ENCODE measurements around the gene KRT81. TPM values are rescaled to one million over a fixed set of nuclear protein-coding genes. Genes with fewer than 3 reads are reported as not detected.

The KRT81 gene
- total RNA-seq, 5 donors from 2014 or later (not counting 1 experiment from before 2014, with no cell fraction given), result 0.30 to 1.0 (median 0.76) TPM; not detected in 2

DNA sequence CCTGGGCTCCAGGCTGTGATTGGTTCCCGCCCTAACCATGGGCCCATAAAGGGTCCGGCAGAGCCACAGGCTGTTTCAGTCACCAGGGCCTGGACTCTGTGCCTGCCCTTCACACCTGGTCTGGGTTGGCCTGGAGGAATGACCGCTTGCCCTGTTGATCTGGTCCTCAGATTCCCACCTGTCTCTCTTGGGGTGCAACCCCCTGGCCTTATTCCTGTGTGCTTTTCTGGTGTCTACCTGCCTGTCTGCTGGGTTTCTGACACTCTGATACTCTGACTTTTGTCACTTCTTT, 32.8 kb upstream of the KRT81 start:
- H3K4me1 ChIP-seq (ENCODE audit: control insufficient read depth in 1 of 2, extremely low read depth in 1 of 2, insufficient read depth in 2 of 2, low read length in 2 of 2), result peaks cover 0 to 9% of the 10 kb centered on the region in 2 experiments
- H3K36me3 ChIP-seq (ENCODE audit: control insufficient read depth in 2 of 2, extremely low read depth in 1 of 2, insufficient read depth in 1 of 2, low read length in 1 of 2), result no peaks in the 10 kb centered on the region
- Mint-ChIP-seq H3K4me1 (peaks cover 4 to 9% (median 8%) of the 10 kb centered on the region in 3 donors), H3K9me3 (no peaks in the 10 kb centered on the region), H3K4me3 (no peak overlapping the region), H3K27me3 (peaks cover 33 to 36% of the 10 kb centered on the region in 2 donors), H3K36me3 (no peaks in the 10 kb centered on the region), H3K27ac (no peak overlapping the region)
- ChIA-PET POLR2A (no interaction called here), CTCF (no interaction called here)
- 68% methylated on average over 2 of the region's 3 CpGs for WGBS (ENCODE audit: insufficient coverage)
- ATAC-seq (replicated peaks in 1 of 4) (no peak), DNase-seq (no peak)
- peaks cover 0 to 50% of the 10 kb centered on the region in 2 experiments for H3K27me3 ChIP-seq (replicated peaks in 1 of 2; ENCODE audit: control insufficient read depth in 2 of 2, extremely low read depth in 1 of 2, insufficient read depth in 2 of 2, low read length in 1 of 2)
- no peak overlapping the region for H3K27ac ChIP-seq (ENCODE audit: low read length)
- H3K4me3 ChIP-seq (ENCODE audit: control insufficient read depth in 1 of 2, extremely low read depth in 1 of 2, low read length in 1 of 2), result no peak overlapping the region
- no peaks in the 10 kb centered on the region for H3K9me3 ChIP-seq

DNA sequence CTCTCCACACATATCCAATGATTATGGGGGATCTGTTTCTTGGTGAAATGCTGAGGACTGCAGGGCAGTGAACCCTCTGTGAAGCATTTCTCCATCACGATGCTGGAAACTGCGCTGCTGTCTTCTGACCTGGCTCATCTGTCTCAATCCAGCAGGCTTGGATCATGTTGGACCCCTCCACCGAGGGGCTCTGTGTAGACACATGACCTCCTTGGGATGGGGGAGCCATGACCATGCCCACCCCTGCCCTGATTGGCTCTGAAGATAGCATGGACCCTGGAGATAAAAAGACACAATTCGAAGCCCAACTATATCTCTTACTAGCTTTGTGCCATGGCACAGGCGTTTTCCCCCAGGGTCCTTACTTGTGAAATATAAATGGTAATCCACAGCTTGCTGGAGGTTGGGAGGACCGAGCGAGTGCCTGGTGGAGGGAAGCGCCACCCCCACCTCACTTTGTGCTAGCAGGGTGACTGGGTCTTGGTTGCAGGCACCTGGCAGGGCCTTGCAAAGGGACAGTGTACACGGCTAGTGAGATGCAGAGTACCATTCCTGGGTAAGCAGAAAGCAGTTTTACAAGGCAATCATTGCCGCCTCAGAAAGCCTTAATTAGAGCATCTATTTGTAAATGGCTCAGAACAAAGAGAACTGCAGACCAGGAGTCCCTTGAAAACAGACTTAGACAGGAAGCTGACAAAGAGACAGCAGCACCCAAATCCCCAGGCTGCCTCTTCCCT, 32.2 kb upstream of the KRT81 start:
- H3K36me3 Mint-ChIP-seq, result no peaks in the 10 kb centered on the region
- ATAC-seq (replicated peaks in 1 of 4) (no peak), DNase-seq (no peak)
- Histone ChIP-seq H3K4me3 (ENCODE audit: control insufficient read depth in 1 of 2, extremely low read depth in 1 of 2, low read length in 1 of 2) (no peak overlapping the region), H3K9me3 (no peaks in the 10 kb centered on the region), H3K36me3 (ENCODE audit: control insufficient read depth in 2 of 2, extremely low read depth in 1 of 2, insufficient read depth in 1 of 2, low read length in 1 of 2) (no peaks in the 10 kb centered on the region), H3K4me1 (ENCODE audit: control insufficient read depth in 1 of 2, extremely low read depth in 1 of 2, insufficient read depth in 2 of 2, low read length in 2 of 2) (peaks cover 0 to 9% of the 10 kb centered on the region in 2 experiments), H3K27ac (ENCODE audit: low read length) (no peak overlapping the region), H3K27me3 (replicated peaks in 1 of 2; ENCODE audit: control insufficient read depth in 2 of 2, extremely low read depth in 1 of 2, insufficient read depth in 2 of 2, low read length in 1 of 2) (peaks cover 0 to 55% of the 10 kb centered on the region in 2 experiments)
- no peaks in the 10 kb centered on the region for H3K9me3 Mint-ChIP-seq
- CTCF ChIA-PET, result no interaction called here
- no peak overlapping the region for H3K27ac Mint-ChIP-seq
- H3K27me3 Mint-ChIP-seq, result peaks cover 34 to 41% of the 10 kb centered on the region in 2 donors
- peaks cover 4 to 9% (median 8%) of the 10 kb centered on the region in 3 donors for H3K4me1 Mint-ChIP-seq
- POLR2A ChIA-PET, result no interaction called here
- H3K4me3 Mint-ChIP-seq, result no peak overlapping the region
- 78% methylated on average over 5 of the region's 10 CpGs for WGBS (ENCODE audit: insufficient coverage)

DNA sequence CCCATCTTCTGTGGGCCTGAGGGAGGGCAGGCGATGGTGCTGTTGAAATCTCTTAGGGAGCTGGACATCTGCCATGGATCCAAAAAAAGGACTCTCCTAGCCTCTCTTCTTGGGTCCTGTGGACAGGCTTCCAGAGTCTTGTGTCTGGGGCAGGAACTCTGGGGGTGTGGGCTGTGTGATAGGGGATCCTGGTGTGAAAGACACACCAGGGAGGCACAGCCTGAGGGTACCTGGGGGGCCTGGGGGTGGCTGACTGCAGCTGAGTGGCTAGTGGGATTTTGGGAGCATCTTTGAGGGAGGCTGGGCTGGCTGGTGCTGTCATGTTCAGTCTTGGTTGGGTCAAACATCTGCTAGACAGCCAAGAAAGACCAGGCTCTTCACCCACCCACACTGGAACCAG, 31.7 kb upstream of the KRT81 start:
- peaks cover 0 to 61% of the 10 kb centered on the region in 2 experiments for H3K27me3 ChIP-seq (replicated peaks in 1 of 2; ENCODE audit: control insufficient read depth in 2 of 2, extremely low read depth in 1 of 2, insufficient read depth in 2 of 2, low read length in 1 of 2)
- Mint-ChIP-seq H3K4me3 (no peak overlapping the region), H3K27ac (no peak overlapping the region), H3K36me3 (no peaks in the 10 kb centered on the region), H3K27me3 (peaks cover 34 to 45% of the 10 kb centered on the region in 2 donors), H3K9me3 (no peaks in the 10 kb centered on the region), H3K4me1 (peaks cover 4 to 9% (median 8%) of the 10 kb centered on the region in 3 donors)
- ATAC-seq (replicated peaks in 1 of 4) (no peak), DNase-seq (no peak)
- H3K9me3 ChIP-seq, result no peaks in the 10 kb centered on the region
- no peaks in the 10 kb centered on the region for H3K36me3 ChIP-seq (ENCODE audit: control insufficient read depth in 2 of 2, extremely low read depth in 1 of 2, insufficient read depth in 1 of 2, low read length in 1 of 2)
- H3K27ac ChIP-seq (ENCODE audit: low read length), result no peak overlapping the region
- WGBS (ENCODE audit: insufficient coverage), result 40% methylated on average over 1 of the region's 1 CpG
- ChIA-PET POLR2A (no interaction called here), CTCF (no interaction called here)
- H3K4me3 ChIP-seq (ENCODE audit: control insufficient read depth in 1 of 2, extremely low read depth in 1 of 2, low read length in 1 of 2), result no peak overlapping the region
- H3K4me1 ChIP-seq (ENCODE audit: control insufficient read depth in 1 of 2, extremely low read depth in 1 of 2, insufficient read depth in 2 of 2, low read length in 2 of 2), result peaks cover 0 to 9% of the 10 kb centered on the region in 2 experiments

DNA sequence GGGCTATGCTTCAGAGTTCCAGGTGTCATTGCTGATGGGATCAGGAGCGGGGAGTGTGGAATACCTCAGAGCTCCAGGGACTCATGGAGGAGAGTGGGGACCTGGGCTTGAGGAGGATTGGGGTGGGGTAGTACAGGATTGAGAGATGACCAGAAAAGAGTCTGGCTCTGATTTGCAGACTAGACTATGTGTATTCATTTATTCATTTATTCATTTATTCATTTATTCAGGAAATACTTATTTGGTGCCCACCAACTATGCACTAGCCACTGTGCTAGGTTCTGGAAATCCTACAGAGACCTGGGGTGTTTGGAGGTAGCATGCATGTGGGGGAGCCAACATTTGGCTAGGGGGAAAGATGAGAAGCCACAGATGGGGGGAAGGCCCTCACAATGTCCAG, 30.7 kb upstream of the KRT81 start:
- Mint-ChIP-seq H3K4me3 (no peak overlapping the region), H3K4me1 (peaks cover 0 to under 1% (median under 1%) of the 10 kb centered on the region in 3 donors), H3K36me3 (no peaks in the 10 kb centered on the region), H3K9me3 (no peaks in the 10 kb centered on the region), H3K27ac (no peak overlapping the region), H3K27me3 (peaks cover 34 to 42% of the 10 kb centered on the region in 2 donors)
- Histone ChIP-seq H3K4me1 (ENCODE audit: control insufficient read depth in 1 of 2, extremely low read depth in 1 of 2, insufficient read depth in 2 of 2, low read length in 2 of 2) (peaks cover 0 to under 1% of the 10 kb centered on the region in 2 experiments), H3K4me3 (ENCODE audit: control insufficient read depth in 1 of 2, extremely low read depth in 1 of 2, low read length in 1 of 2) (no peak overlapping the region), H3K9me3 (no peaks in the 10 kb centered on the region), H3K27me3 (replicated peaks in 1 of 2; ENCODE audit: control insufficient read depth in 2 of 2, extremely low read depth in 1 of 2, insufficient read depth in 2 of 2, low read length in 1 of 2) (peaks cover 0 to 62% of the 10 kb centered on the region in 2 experiments), H3K27ac (ENCODE audit: low read length) (no peak overlapping the region), H3K36me3 (ENCODE audit: control insufficient read depth in 2 of 2, extremely low read depth in 1 of 2, insufficient read depth in 1 of 2, low read length in 1 of 2) (no peaks in the 10 kb centered on the region)
- ChIA-PET POLR2A (no interaction called here), CTCF (interaction anchor here in 1 of 2 donors (0.6 kb wide), 1 partner anchor 616 kb away, joined by 3 read pairs; no protein-coding TSS in a partner anchor)
- 100% methylated on average over 1 of the region's 1 CpG for WGBS (ENCODE audit: insufficient coverage)
- ATAC-seq (replicated peaks in 1 of 4), result no peak
- no peak for DNase-seq

DNA sequence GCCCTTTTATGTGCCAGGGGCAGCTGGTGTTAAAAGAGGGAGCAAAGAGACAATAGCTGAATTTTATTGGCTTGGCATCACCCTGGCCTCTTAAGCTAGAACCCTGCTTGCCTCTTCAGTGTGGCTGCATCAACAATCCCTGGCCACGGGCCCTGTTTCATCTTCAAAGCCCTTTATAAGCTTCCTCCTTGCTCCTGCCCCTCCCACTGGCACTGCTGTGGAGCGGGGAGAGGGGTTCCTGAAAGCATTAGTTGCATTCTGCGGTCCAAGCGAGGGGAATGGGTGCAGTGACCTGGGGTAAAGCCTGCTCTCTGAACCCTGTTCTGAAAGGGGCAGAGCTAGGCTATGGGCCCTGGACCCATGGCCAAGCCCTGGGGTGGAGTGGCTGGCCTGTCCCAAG, 30.1 kb upstream of the KRT81 start:
- CTCF ChIA-PET, result no interaction called here
- Mint-ChIP-seq H3K4me1 (no peaks in the 10 kb centered on the region), H3K4me3 (no peak overlapping the region), H3K27ac (no peak overlapping the region), H3K9me3 (no peaks in the 10 kb centered on the region), H3K36me3 (no peaks in the 10 kb centered on the region), H3K27me3 (peaks cover 34 to 42% of the 10 kb centered on the region in 2 donors)
- ATAC-seq (replicated peaks in 1 of 4) (no peak), DNase-seq (no peak)
- Histone ChIP-seq H3K9me3 (no peaks in the 10 kb centered on the region), H3K27me3 (replicated peaks in 1 of 2; ENCODE audit: control insufficient read depth in 2 of 2, extremely low read depth in 1 of 2, insufficient read depth in 2 of 2, low read length in 1 of 2) (peaks cover 0 to 62% of the 10 kb centered on the region in 2 experiments), H3K4me3 (ENCODE audit: control insufficient read depth in 1 of 2, extremely low read depth in 1 of 2, low read length in 1 of 2) (no peak overlapping the region), H3K4me1 (ENCODE audit: control insufficient read depth in 1 of 2, extremely low read depth in 1 of 2, insufficient read depth in 2 of 2, low read length in 2 of 2) (no peaks in the 10 kb centered on the region), H3K27ac (ENCODE audit: low read length) (no peak overlapping the region), H3K36me3 (ENCODE audit: control insufficient read depth in 2 of 2, extremely low read depth in 1 of 2, insufficient read depth in 1 of 2, low read length in 1 of 2) (no peaks in the 10 kb centered on the region)
- POLR2A ChIA-PET, result no interaction called here
- WGBS (ENCODE audit: insufficient coverage), result 76% methylated on average over 3 of the region's 4 CpGs

DNA sequence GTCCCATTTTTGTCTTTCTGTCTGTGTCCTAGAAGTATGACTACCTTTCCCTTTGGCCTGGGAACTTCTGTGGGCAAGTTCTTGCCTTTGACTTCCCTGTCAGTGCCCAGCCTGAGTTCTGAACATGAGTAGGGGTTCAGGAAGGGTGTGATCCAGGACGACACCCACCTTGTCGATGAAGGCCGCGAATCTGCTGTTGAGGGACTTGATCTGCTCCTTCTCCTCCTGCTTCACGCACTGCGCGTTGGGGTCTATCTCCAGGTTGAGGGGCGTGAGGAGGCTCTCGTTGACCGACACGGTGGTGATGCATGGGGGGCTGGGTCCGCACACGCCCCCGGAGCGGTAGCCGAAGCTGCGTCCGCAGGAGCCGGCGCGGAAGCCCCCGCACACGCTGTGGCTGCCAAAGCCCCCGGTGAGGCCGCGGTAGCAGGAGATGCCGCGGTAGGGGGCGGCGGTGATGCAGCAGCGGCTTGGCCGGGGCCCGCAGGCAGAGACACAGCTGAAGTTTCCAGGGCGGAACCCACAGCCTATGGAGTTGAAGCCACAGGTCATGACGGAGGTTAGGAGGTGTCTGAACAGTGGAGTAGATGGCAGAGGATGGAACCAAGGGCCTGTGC, 29.6 kb upstream of the KRT81 start, which contains the start of gene KRT83:
Gene KRT83, minus strand, starts transcription at position 615 of the 617 bp plus-strand sequence. Its CDS starts 63 bp downstream, at position 552.
- ATAC-seq (replicated peaks in 1 of 4), result no peak
- no peaks in the 10 kb centered on the region for H3K4me1 ChIP-seq (ENCODE audit: control insufficient read depth in 1 of 2, extremely low read depth in 1 of 2, insufficient read depth in 2 of 2, low read length in 2 of 2)
- WGBS (ENCODE audit: insufficient coverage), result 81% methylated on average over 28 of the region's 35 CpGs
- Mint-ChIP-seq H3K4me3 (no peak within 1 kb of the TSS), H3K27ac (no peak within 1 kb of the TSS), H3K36me3 (no peaks in the 10 kb centered on the region), H3K27me3 (peaks cover 34 to 42% of the 10 kb centered on the region in 2 donors), H3K4me1 (no peaks in the 10 kb centered on the region), H3K9me3 (no peaks in the 10 kb centered on the region)
- ChIA-PET CTCF (no interaction called here), POLR2A (no interaction called here)
- H3K36me3 ChIP-seq (ENCODE audit: control insufficient read depth in 2 of 2, extremely low read depth in 1 of 2, insufficient read depth in 1 of 2, low read length in 1 of 2), result no peaks in the 10 kb centered on the region
- H3K27ac ChIP-seq (ENCODE audit: low read length), result no peak within 1 kb of the TSS
- H3K9me3 ChIP-seq, result no peaks in the 10 kb centered on the region
- no peak within 1 kb of the TSS for H3K4me3 ChIP-seq (ENCODE audit: control insufficient read depth in 1 of 2, extremely low read depth in 1 of 2, low read length in 1 of 2)
- DNase-seq, result no peak
- peaks cover 0 to 62% of the 10 kb centered on the region in 2 experiments for H3K27me3 ChIP-seq (replicated peaks in 1 of 2; ENCODE audit: control insufficient read depth in 2 of 2, extremely low read depth in 1 of 2, insufficient read depth in 2 of 2, low read length in 1 of 2)
